ENCODE results near the gene LEF1.
"Not testable (repeated sequence)": the region's sequence is repeated elsewhere in the genome, so short reads cannot be mapped to it uniquely, and the experiment has no call there.

The LEF1 gene

DNA sequence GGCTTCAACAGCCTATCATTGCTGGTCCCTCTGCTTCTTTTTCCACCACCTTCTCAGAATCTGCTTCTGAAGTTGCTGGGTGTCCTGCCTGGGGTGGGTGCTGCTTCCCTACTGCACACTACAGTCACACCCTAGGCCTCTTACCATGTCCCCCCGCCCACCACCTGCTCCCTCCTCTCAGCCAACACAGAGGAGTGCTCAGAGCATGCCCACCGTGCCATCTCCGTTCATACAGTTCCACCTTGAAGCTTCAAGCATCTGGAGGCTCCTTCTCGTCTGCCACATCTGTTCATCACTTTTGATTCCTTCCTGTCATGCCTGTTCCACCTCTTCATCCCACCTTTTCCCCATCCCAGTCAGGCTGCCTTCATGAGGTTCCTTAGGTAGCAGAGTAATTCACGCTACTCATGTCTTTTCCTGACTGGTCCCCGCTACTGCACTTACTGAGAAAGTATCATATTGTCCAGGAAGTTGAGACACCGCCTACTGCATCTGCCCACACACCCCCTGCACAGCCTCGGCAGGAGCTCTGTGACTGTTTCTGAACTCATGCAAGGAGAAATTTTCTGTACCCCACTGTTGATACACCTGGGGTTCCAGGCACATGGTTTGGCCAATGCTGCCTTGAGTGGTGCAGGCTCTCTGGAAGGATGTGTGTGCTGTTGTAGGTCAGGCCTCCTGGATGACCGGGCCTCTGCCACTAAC, 139.6 kb downstream of the LEF1 start:
- DNase-seq, result no peak

DNA sequence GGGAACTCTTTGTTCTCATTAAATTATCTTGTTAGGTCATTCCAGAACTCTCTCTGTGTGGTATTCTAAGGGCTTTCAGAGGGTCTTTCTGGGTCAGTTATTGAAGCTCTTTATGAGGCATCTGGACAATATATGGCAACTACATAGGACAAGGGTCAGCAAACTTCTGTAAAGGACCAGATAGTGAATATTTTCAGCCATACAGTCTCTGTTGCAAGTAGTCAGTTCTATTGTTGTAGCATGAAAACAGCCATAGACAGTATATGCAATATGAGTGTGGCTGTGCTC, 143.9 kb downstream of the LEF1 start:
- no peak for DNase-seq

DNA sequence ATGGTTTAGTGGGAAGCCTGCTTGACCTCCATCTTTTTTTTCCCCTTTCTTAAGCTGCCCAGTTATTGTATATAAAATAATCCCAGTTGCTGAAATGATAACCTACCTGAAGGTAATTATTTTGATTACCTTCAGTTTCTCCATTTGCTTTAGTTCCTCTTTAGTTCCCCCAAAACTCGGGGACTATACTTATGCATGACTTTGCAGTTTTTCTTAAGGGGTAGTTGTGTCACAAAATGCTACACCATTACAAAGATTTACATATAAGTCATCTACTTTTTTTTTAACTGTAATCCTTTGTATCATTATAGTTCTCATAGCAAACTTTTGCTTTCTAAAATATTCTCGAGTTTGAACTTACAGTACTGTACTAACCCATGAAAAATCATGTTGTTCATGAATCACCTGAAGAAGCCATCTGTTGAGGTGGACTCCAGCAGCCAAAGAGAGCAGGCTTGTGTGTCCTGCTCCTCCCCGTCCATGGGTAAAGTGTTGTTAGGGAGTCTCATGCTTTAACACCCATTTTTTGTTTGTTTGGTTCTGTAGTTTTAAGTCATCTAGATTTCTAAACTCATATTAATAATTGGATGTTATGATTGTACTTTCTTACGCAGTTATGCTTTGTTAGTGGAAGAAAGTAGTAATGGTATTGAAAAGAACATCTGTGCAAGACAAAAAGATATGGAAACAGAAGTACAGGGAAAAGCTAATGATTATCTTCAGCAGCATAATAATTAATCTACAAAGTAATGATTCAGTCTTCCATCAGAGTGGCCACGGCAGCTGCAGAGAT, 144.5 kb downstream of the LEF1 start:
- DNase-seq, result no peak

DNA sequence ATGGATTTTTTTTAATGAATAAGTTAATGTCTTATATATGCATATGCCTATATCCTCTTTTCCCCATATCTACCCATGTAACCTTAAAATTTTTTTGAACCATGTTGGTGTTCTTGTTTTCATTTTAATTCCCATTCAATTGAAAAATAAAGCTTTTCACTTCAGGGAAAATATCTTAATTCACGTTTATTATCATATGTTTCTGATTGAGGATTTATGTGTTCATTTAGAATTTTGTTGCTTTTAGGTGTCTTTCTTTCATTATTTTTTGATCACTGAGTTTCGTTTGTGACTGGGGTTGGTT, 149.9 kb downstream of the LEF1 start:
- DNase-seq, result no peak

DNA sequence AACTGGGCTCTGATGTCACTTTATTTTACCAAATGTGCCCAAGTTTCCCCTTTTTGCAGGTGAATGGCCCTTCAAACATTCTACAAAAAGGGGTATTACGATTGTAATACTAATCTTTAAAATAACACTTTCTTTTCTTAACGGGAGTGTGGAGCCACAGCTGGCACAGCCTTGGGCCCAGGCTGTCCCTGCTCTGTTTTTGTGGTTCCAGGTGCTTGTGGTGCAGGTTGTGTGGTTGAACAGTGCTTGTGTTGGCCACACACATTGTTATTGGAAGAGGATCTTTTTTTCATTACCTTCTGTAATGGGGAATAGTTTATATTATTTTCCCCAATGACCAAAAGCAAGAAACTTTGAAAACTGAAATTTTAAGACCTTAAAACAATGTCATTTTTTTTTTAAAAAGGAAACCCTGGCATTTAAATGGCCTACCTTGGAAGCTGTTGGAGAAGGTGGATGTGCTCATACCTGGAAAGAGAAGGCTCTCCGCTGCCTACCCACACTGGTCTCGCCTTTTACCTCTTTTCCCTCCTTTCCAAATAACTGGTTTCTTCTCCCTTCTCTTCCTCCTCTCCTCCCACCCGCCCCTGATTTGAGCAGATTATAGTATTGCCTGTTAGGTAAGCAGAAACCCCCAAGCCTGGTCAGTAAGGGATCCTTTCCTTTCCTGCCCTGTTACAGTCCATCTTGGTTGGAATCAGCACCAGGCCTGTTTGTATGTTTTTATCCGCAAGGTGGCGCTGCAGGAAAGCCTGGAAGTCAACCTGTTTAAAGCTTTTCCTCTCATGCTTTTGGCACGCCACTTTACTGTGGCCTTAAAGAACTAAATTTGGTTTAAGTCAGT, 150.5 kb downstream of the LEF1 start:
- peak; percentile 47 for DNase-seq

DNA sequence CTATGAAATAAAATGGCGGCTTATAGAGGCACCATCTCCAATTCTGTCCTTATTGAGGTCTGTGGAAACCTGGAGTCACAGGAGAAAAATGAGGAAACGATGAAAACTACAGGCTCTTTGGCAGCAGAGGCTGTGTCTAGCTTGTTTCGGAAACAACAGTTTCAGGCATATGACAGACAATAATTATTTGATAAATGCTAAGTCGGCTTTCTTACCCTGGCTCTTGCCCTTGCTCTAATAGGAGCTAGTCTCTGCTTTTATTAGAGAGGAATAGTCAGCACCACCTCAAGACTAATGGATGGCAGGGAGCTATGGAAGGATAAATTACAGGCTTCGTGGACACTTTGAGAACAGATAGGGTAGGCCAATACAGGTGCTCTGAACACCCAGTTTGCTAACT, 154.8 kb downstream of the LEF1 start:
- DNase-seq, result no peak

- DNase-seq, result no peak
Measured at GRCh38 chr4:108013327-108013726, 155.4 kb downstream of the LEF1 start.

GRCh38 chr4:108012382-108012781, 156.3 kb downstream of the LEF1 start:
- not testable (repeated sequence) for DNase-seq

DNA sequence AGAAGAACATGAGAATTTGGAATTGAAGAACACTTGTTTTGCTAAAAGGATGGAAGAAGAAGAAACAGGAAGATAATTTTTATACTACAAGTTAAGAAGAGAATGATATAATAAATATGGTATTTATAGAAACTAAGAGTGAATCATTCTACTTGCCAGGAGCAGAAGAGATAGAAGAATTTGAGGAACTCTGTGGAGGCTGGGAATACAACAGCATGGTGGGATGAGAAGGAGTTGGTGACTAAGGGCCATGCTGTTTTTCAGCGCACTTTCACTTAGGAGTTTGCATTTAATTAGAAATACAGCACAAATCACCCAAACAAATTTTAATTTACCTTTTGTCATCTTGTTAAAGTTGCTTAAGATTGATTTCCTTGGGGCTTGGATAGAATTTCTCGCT, 158.6 kb downstream of the LEF1 start:
- no peak for DNase-seq

DNA sequence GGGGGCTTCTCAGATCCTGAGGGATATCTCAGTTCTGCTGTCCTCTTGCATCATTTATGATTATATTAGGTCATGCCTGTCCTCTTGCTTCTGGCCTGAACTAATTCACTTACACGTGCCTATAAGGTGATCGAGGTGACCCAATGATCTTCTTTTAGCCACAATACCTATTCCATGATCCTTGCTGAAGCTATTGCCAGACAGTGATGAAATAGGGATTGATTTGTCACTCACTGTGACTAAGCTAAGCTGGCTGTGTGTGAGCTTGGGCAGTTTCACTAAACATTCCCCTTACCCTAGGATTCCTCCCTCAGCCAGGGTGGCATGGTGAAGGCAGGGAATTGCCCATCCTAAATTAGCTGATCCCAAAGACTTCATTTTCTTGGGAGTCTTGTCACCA, 160.0 kb downstream of the LEF1 start:
- no peak for DNase-seq

DNA sequence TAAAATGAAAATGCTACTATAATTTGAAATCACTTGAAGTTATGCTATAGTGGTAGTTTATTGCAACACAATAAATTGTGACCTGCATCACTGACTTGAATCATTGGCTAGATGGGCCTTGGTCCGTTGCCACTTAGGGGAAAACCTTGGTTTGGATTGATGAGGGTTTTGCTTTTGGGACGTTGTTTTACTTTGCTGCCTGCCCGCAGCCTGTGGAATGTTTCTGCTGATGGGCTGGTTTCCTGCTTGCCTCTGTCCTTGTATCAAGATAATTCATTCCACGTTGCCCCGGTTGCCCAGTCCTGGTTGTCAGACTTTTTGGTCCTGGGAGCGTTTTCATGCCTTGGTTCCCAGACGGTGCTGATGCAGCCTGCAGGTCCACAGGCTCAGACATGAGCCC, 160.7 kb downstream of the LEF1 start:
- no peak for DNase-seq

- DNase-seq, result no peak
Measured at GRCh38 chr4:108006361-108006760, 162.4 kb downstream of the LEF1 start.

- DNase-seq, result no peak
Measured at GRCh38 chr4:108005807-108006206, 162.9 kb downstream of the LEF1 start.

GRCh38 chr4:108004646-108005045, 164.1 kb downstream of the LEF1 start:
- no peak for DNase-seq

- no peak for DNase-seq
Measured at GRCh38 chr4:108003982-108004515, 164.7 kb downstream of the LEF1 start.

DNA sequence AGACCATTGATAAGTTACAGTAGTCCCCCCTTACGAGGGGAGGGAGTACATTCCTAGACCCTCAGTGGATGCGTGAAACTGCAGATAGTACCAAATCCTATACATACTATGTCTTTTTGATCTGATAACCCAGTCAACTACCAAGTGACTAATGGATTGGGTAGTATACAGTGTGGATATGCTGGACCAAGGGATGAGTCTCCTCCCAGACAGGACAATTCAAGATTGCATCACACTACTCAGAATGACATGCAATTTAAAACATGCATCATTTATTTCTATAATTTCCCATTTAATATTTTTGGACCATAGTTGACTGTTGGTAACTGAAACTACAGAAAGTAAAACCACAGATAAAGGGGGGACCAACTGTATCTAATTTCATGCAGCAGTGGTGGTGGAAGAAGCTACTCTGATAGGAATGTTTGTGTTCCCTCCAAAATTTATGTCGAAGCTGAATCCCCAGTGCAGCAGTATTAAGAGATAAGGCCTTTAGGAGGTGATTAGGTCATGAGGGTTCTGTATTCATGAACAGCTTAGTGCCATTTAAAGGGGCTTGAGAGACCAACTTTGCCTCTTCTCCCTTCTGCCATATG, 167.1 kb downstream of the LEF1 start:
- DNase-seq, result no peak

GRCh38 chr4:107999932-108000539, 168.7 kb downstream of the LEF1 start:
- no peak for DNase-seq

DNA sequence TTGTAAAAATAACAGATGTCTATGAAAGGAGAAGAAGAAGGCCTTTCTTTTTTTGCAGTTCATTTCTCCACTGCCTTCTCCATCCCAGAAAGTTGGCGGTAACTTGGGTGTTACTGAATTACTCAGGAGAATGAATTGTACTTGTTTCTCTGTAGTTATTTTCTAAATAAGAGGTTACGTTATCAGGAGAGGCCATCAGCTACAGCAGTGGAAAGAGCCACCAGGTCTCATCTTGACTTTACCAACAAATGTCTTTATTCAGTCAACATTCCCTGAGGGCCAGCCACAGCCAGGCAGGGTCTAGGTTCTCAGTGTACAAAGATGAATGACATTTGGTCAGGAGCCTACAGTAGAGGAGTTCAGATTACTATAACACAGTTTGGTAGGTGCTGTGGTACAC, 170.9 kb downstream of the LEF1 start:
- no peak for DNase-seq

Data from T1000 (cell line).